Trophoblast cell (in vitro differentiated cells and primary cell): ENCODE results near the gene KIAA1958.

Source experiments
- DNase-seq, 2 donors: peaks; one replicate each; pipeline ENCODE4 v3.0.0-alpha.2; 2016
- H2AFZ ChIP-seq: 2 replicates; pipeline ENCODE4 v1.6.1; 2013; ENCODE audit warnings: low read length, moderate library complexity, mild to moderate bottlenecking; ENCODE audit not compliant: insufficient read depth, poor library complexity
- H2AK5ac ChIP-seq: 2 replicates; pipeline ENCODE4 v1.6.1; 2013; ENCODE audit warnings: mild to moderate bottlenecking, low read length
- H2BK120ac ChIP-seq: 2 replicates; pipeline ENCODE4 v1.6.1; 2013; ENCODE audit warnings: low read length, mild to moderate bottlenecking, moderate library complexity; ENCODE audit not compliant: insufficient read depth, poor library complexity
- H2BK12ac ChIP-seq: 2 replicates; pipeline ENCODE4 v1.6.1; 2013; ENCODE audit warnings: mild to moderate bottlenecking, low read length, moderate library complexity
- H2BK5ac ChIP-seq: 2 replicates; pipeline ENCODE4 v1.6.1; 2013; ENCODE audit warnings: low read length, low read depth, moderate library complexity, mild to moderate bottlenecking; ENCODE audit not compliant: poor library complexity
- H3K14ac ChIP-seq: 2 replicates; pipeline ENCODE4 v1.6.1; 2013; ENCODE audit warnings: mild to moderate bottlenecking, low read length
- H3K18ac ChIP-seq: 2 replicates; pipeline ENCODE4 v1.6.1; 2013; ENCODE audit warnings: mild to moderate bottlenecking, low read length
- H3K23ac ChIP-seq: 2 replicates; pipeline ENCODE4 v1.6.1; 2013; ENCODE audit warnings: low read length
- H3K27ac ChIP-seq: 2 replicates; pipeline ENCODE4 v1.5.1; 2013; ENCODE audit warnings: low read depth, mild to moderate bottlenecking, inconsistent platforms, low read length, moderate library complexity
- H3K27me3 ChIP-seq: 2 replicates; pipeline ENCODE4 v1.6.1; 2013; ENCODE audit warnings: inconsistent platforms, mild to moderate bottlenecking, low read length, moderate library complexity; ENCODE audit not compliant: insufficient read depth
- H3K36me3 ChIP-seq, 2 experiments: 1 replicate in 1 of 2; 2 replicates in 1 of 2; pipeline ENCODE4 v1.6.1; 2013; ENCODE audit warnings: low read length in 2 of 2, mild to moderate bottlenecking in 2 of 2, moderate library complexity in 1 of 2; ENCODE audit not compliant: insufficient read depth in 2 of 2, control insufficient read depth in 1 of 2
- H3K4ac ChIP-seq: 2 replicates; pipeline ENCODE4 v1.6.1; 2013; ENCODE audit warnings: low read depth, mild to moderate bottlenecking, low read length, moderate library complexity
- H3K4me1 ChIP-seq, 2 experiments: 1 replicate in 1 of 2; 2 replicates in 1 of 2; pipeline ENCODE4 v1.6.1; 2013; ENCODE audit warnings: low read length in 2 of 2, mild to moderate bottlenecking in 2 of 2, moderate library complexity in 1 of 2; ENCODE audit not compliant: insufficient read depth in 2 of 2, control insufficient read depth in 1 of 2
- H3K4me2 ChIP-seq: 2 replicates; pipeline ENCODE4 v1.6.1; 2013; ENCODE audit warnings: inconsistent platforms, mild to moderate bottlenecking, low read length, moderate library complexity
- H3K4me3 ChIP-seq: 2 replicates; pipeline ENCODE4 v1.5.1; 2013; ENCODE audit warnings: mild to moderate bottlenecking, low read depth, low read length, inconsistent platforms
- H3K79me1 ChIP-seq: one replicate; pipeline ENCODE4 v1.6.1; 2013; ENCODE audit warnings: low read length
- H3K79me2 ChIP-seq: 2 replicates; pipeline ENCODE4 v1.6.1; 2013; ENCODE audit warnings: low read length, mild to moderate bottlenecking; ENCODE audit not compliant: control insufficient read depth, insufficient read depth, poor library complexity
- H3K9ac ChIP-seq: 2 replicates; pipeline ENCODE4 v1.6.1; 2013; ENCODE audit warnings: mild to moderate bottlenecking, low read length
- H3K9me3 ChIP-seq: 2 replicates; pipeline ENCODE4 v1.6.1; 2013; ENCODE audit warnings: low read depth, mild to moderate bottlenecking, control low read depth, inconsistent platforms, low read length; ENCODE audit not compliant: insufficient read depth
- H4K12ac ChIP-seq: 2 replicates; pipeline ENCODE4 v1.6.1; 2013; ENCODE audit warnings: low read depth, mild to moderate bottlenecking, low read length, moderate library complexity
- H4K8ac ChIP-seq: 2 replicates; pipeline ENCODE4 v1.6.1; 2013; ENCODE audit warnings: low read depth, mild to moderate bottlenecking, low read length, moderate library complexity
- H4K91ac ChIP-seq: one replicate; pipeline ENCODE4 v1.6.1; 2013; ENCODE audit warnings: low read depth, mild to moderate bottlenecking, low read length, moderate library complexity
- WGBS: extraction: QIAGEN DNeasy Blood & Tissue Kit; methylation state at CpG from one replicate; pipeline ENCODE4 v1.1.7; 2013; ENCODE audit warnings: missing lambda C conversion rate; ENCODE audit not compliant: insufficient read length, insufficient coverage; ENCODE audit errors: extremely low coverage; 5-methylcytosine and 5-hydroxymethylcytosine counted together

KIAA1958 gene

DNA sequence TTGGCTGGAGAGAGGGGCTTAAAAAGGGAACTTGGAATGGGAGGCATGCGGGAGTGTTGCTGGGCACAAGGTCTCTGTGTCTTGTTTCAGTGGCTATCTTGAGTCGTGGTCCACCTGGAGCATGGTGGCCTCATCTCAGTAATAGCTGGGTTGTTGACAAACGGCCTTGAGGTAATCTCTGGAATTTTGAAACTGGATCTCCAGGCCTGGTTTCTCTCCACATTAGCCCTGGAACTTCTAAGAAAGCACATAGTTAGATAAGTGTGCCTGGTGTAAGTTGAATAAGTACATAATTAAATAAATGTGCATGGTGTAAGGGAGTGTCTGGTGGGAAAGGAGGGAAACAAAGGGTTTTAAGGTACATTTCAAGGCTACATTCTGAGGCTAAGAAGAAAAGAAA, 169.0 kb downstream of the KIAA1958 start:
- Histone ChIP-seq H2AK5ac (no peak overlapping the region), H3K79me2 (no peaks in the 10 kb centered on the region), H3K4me2 (no peak overlapping the region), H3K14ac (no peak overlapping the region), H2BK120ac (no peak overlapping the region), H4K12ac (no peak overlapping the region), H3K18ac (no peak overlapping the region), H2BK5ac (no peak overlapping the region), H3K4ac (no peak overlapping the region), H3K4me3 (no peak overlapping the region), H3K27ac (peak overlapping the region; percentile 27), H3K4me1 (peaks cover 9 to 11% of the 10 kb centered on the region in 2 experiments), H3K23ac (no peak overlapping the region), H3K9me3 (no peaks in the 10 kb centered on the region), H4K91ac (no peak overlapping the region), H3K9ac (no peak overlapping the region), H3K36me3 (peaks cover 0 to 8% of the 10 kb centered on the region in 2 experiments), H3K79me1 (no peaks in the 10 kb centered on the region), H2BK12ac (no peak overlapping the region), H3K27me3 (no peaks in the 10 kb centered on the region), H2AFZ (no peak overlapping the region), H4K8ac (no peak overlapping the region)
- WGBS: no CpG with 5 or more reads among the region's 3 CpGs
- peak in 1 of 2 donors; percentile 8 for DNase-seq

DNA sequence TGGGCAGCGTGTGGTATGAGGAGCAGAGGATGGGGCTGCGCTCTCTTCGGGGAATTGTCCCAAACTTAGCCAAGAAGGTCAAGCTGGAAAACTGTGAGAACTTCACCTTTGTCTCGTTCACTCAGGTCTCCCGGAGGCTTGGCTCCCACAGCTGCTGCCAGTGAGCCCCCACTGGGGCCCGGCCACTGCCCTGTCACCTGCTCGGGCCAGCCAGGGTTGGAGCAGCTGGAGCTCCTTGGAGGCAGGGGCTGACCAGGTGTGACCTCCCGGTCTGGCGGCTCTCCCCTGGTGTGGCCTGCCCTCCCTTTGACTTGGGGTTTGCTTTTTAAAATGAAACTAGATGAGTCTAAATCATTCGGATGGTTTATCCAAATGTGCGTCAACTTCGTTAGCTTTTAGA, 173.3 kb downstream of the KIAA1958 start:
- H3K18ac ChIP-seq: no peak overlapping the region
- peaks cover 0 to 8% of the 10 kb centered on the region in 2 experiments for H3K36me3 ChIP-seq
- no peak overlapping the region for H3K14ac ChIP-seq
- no peak overlapping the region for H4K8ac ChIP-seq
- no peak overlapping the region for H2AFZ ChIP-seq
- no peak overlapping the region for H4K12ac ChIP-seq
- H3K4me2 ChIP-seq: no peak overlapping the region
- no peak overlapping the region for H3K4me3 ChIP-seq
- no peak overlapping the region for H3K9ac ChIP-seq
- no peak overlapping the region for H2BK5ac ChIP-seq
- no peak overlapping the region for H3K23ac ChIP-seq
- no peak overlapping the region for H3K27ac ChIP-seq
- H3K9me3 ChIP-seq: no peaks in the 10 kb centered on the region
- H2BK12ac ChIP-seq: no peak overlapping the region
- H3K4ac ChIP-seq: no peak overlapping the region
- DNase-seq: no peak
- H2AK5ac ChIP-seq: no peak overlapping the region
- no peaks in the 10 kb centered on the region for H3K79me2 ChIP-seq
- no CpG with 5 or more reads among the region's 12 CpGs for WGBS
- no peak overlapping the region for H2BK120ac ChIP-seq
- no peaks in the 10 kb centered on the region for H3K79me1 ChIP-seq
- H3K27me3 ChIP-seq: no peaks in the 10 kb centered on the region
- H3K4me1 ChIP-seq: peaks cover 4% of the 10 kb centered on the region in 2 experiments
- H4K91ac ChIP-seq: no peak overlapping the region

DNA sequence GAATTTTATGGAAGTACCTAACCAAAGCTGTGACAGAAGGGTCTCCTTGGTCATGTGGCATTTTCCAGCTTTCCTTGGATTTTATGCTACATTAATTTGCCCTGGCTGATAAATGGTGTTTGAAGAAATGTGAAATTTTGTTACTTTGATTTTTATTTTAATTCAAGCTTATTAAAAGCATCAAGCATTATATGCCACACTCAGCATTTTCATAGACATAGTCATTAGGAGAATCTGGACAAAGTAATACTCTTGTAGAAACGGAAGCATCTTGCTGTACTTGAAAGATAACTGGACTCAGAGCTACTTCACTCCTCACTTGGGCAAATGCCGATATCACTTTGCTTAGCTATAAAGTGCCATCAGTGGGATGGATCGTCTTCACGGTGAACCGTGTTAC, 177.1 kb downstream of the KIAA1958 start:
- WGBS: no CpG with 5 or more reads among the region's 5 CpGs
- Histone ChIP-seq H2BK5ac (no peak overlapping the region), H4K8ac (no peak overlapping the region), H2BK12ac (no peak overlapping the region), H4K12ac (no peak overlapping the region), H2AK5ac (no peak overlapping the region), H3K79me1 (no peaks in the 10 kb centered on the region), H3K9me3 (no peaks in the 10 kb centered on the region), H3K79me2 (no peaks in the 10 kb centered on the region), H3K4me3 (no peak overlapping the region), H2AFZ (no peak overlapping the region), H3K27ac (no peak overlapping the region), H3K4ac (no peak overlapping the region), H3K9ac (no peak overlapping the region), H3K14ac (no peak overlapping the region), H2BK120ac (no peak overlapping the region), H3K36me3 (peaks cover 0 to 8% of the 10 kb centered on the region in 2 experiments), H3K23ac (no peak overlapping the region), H3K27me3 (no peaks in the 10 kb centered on the region), H3K4me2 (no peak overlapping the region), H3K4me1 (no peaks in the 10 kb centered on the region), H4K91ac (no peak overlapping the region), H3K18ac (no peak overlapping the region)
- DNase-seq: no peak

DNA sequence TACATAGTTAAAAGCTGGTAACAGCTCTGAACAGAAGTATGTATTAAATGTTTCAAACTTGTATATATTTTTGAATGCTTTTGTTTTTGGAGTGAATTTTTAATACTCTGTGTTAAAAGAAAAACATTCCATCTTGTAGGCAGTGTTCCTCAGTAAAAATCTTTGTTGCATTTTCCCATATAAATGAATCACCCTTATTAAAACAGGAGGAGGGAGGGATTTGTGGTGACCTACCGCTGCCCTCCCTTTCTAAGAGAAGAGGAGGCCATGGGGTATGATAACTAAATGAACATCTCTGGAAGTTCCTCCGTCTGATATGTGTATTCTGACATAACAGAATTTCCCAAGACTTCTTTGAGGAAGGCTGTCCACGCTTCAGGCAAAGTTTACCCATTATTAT, 177.9 kb downstream of the KIAA1958 start:
- no peak for DNase-seq
- H3K23ac ChIP-seq: no peak overlapping the region
- H3K36me3 ChIP-seq: peaks cover 0 to 4% of the 10 kb centered on the region in 2 experiments
- no peak overlapping the region for H3K14ac ChIP-seq
- no peaks in the 10 kb centered on the region for H3K79me2 ChIP-seq
- no peak overlapping the region for H3K9ac ChIP-seq
- H2BK12ac ChIP-seq: no peak overlapping the region
- H3K9me3 ChIP-seq: no peaks in the 10 kb centered on the region
- no peak overlapping the region for H4K12ac ChIP-seq
- H3K27me3 ChIP-seq: no peaks in the 10 kb centered on the region
- H3K4ac ChIP-seq: no peak overlapping the region
- H4K91ac ChIP-seq: no peak overlapping the region
- H2BK120ac ChIP-seq: no peak overlapping the region
- H3K18ac ChIP-seq: no peak overlapping the region
- no peak overlapping the region for H3K4me2 ChIP-seq
- no peak overlapping the region for H4K8ac ChIP-seq
- no peak overlapping the region for H2AK5ac ChIP-seq
- H2BK5ac ChIP-seq: no peak overlapping the region
- no peak overlapping the region for H3K4me3 ChIP-seq
- no peaks in the 10 kb centered on the region for H3K79me1 ChIP-seq
- WGBS: no CpG with 5 or more reads among the region's 3 CpGs
- H3K4me1 ChIP-seq: no peaks in the 10 kb centered on the region
- no peak overlapping the region for H3K27ac ChIP-seq
- no peak overlapping the region for H2AFZ ChIP-seq
